HepG2 (cell line): ENCODE measurements around the gene SIKE1.

ENCODE experiments used
- KLF13 ChIP-seq: sonication (generic); formaldehyde crosslinking; IDR thresholded peaks from 2 replicates; pipeline ENCODE4 v1.4.0; 2020; ENCODE audit warnings: mild to moderate bottlenecking, missing genetic modification reagents
- NFIC ChIP-seq: IDR thresholded peaks from 2 replicates; pipeline ENCODE4 v1.6.1; 2012; ENCODE audit warnings: mild to moderate bottlenecking, low read length, inconsistent platforms
- UBTF ChIP-seq: sonication (generic); formaldehyde crosslinking; IDR thresholded peaks from 2 replicates; pipeline ENCODE4 v1.4.0; 2020; ENCODE audit warnings: mild to moderate bottlenecking, missing genetic modification reagents
- ZNF12 ChIP-seq: sonication (generic); formaldehyde crosslinking; IDR thresholded peaks from 2 replicates; pipeline ENCODE4 v1.5.0; 2020; ENCODE audit warnings: missing genetic modification reagents
- TF ChIP-seq, protein P1 (sequence below): fragments of 450-650 bp; IDR thresholded peaks from 2 replicates; pipeline ENCODE4 v1.6.1; 2017; ENCODE audit warnings: mild to moderate bottlenecking
- TF ChIP-seq, protein P2 (sequence below): sonication (generic); formaldehyde crosslinking; IDR thresholded peaks from 2 replicates; pipeline ENCODE4 v1.5.0; 2020; ENCODE audit warnings: missing genetic modification reagents

DNA sequence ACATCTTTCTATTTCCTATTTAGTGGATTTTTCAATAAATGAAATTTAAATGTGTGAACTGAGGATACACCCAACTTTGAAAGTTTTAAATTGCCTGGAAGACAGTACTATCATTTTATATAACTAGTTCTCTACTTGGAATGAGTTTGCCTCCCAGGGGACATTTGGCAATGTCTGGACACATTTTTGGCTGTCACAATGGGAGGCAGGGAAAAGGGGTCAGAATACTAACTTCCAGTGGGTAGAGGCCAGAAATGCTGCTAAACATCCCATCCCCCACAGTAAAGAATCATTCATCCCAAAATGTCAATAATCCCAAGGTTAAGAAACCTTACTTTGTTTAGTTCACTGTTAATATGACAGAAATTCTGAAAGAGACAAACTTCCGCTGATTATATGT, 50.7 kb downstream of the SIKE1 start:
- TF ChIP-seq KLF13 (CRISPR knock-in tag) (no peak), NFIC (no peak), ZNF12 (no peak), UBTF (CRISPR knock-in tag) (no peak)
- TF ChIP-seq, protein P1, sequence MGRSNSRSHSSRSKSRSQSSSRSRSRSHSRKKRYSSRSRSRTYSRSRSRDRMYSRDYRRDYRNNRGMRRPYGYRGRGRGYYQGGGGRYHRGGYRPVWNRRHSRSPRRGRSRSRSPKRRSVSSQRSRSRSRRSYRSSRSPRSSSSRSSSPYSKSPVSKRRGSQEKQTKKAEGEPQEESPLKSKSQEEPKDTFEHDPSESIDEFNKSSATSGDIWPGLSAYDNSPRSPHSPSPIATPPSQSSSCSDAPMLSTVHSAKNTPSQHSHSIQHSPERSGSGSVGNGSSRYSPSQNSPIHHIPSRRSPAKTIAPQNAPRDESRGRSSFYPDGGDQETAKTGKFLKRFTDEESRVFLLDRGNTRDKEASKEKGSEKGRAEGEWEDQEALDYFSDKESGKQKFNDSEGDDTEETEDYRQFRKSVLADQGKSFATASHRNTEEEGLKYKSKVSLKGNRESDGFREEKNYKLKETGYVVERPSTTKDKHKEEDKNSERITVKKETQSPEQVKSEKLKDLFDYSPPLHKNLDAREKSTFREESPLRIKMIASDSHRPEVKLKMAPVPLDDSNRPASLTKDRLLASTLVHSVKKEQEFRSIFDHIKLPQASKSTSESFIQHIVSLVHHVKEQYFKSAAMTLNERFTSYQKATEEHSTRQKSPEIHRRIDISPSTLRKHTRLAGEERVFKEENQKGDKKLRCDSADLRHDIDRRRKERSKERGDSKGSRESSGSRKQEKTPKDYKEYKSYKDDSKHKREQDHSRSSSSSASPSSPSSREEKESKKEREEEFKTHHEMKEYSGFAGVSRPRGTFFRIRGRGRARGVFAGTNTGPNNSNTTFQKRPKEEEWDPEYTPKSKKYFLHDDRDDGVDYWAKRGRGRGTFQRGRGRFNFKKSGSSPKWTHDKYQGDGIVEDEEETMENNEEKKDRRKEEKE = no peak
- TF ChIP-seq, protein P2, sequence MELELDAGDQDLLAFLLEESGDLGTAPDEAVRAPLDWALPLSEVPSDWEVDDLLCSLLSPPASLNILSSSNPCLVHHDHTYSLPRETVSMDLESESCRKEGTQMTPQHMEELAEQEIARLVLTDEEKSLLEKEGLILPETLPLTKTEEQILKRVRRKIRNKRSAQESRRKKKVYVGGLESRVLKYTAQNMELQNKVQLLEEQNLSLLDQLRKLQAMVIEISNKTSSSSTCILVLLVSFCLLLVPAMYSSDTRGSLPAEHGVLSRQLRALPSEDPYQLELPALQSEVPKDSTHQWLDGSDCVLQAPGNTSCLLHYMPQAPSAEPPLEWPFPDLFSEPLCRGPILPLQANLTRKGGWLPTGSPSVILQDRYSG = no peak
